Activated CD4-positive, alpha-beta memory T cell treated with anti-CD3 and anti-CD28 coated beads for 36 hours (primary cell): ENCODE data around the gene SLC6A7. TPM values are rescaled to one million over a fixed set of nuclear protein-coding genes. Genes with fewer than 3 reads are reported as not detected.

Experiments used
- CTCF ChIA-PET: fragments of 350-600 bp; sonication (Branson Sonifier 250); formaldehyde crosslinking; loops from one replicate; lab custom pipeline; 2021; ENCODE audit warnings: antibody characterized with exemption, inconsistent platforms; lab: Charles Lee
- POLR2A ChIA-PET: fragments of 350-600 bp; sonication (Branson Sonifier 250); formaldehyde crosslinking; loops from one replicate; lab custom pipeline; 2021; ENCODE audit warnings: antibody characterized with exemption; lab: Charles Lee
- DNase-seq: peaks from one replicate; pipeline ENCODE4 v3.0.0-alpha.2; 2020
- H3K27ac Mint-ChIP-seq: one replicate; pipeline ENCODE4 v1.8.0; 2021; ENCODE audit warnings: mixed read lengths
- H3K27me3 Mint-ChIP-seq: one replicate; pipeline ENCODE4 v1.8.0; 2021; ENCODE audit warnings: mixed read lengths
- H3K36me3 Mint-ChIP-seq: one replicate; pipeline ENCODE4 v1.8.0; 2021; ENCODE audit warnings: mixed read lengths
- H3K4me1 Mint-ChIP-seq: one replicate; pipeline ENCODE4 v1.8.0; 2021; ENCODE audit warnings: low read depth, mixed read lengths
- H3K4me3 Mint-ChIP-seq: one replicate; pipeline ENCODE4 v1.8.0; 2021; ENCODE audit warnings: mild to moderate bottlenecking, mixed read lengths
- H3K9me3 Mint-ChIP-seq: one replicate; pipeline ENCODE4 v1.8.0; 2021; ENCODE audit warnings: mixed read lengths
- intact Hi-C: fragments of 100-400 bp; cut with micrococcal nuclease; formaldehyde crosslinking; loops from one replicate; pipeline ENCODE4 v1.15.1; 2023
- total RNA-seq, 2 experiments: library from RNA; stranded (reverse); gene quantifications; one replicate each; pipeline ENCODE4 v1.2.3, GENCODE V29; 2021

Gene SLC6A7
- not detected for total RNA-seq

GRCh38 chr5:150189728-150190502 lies at the start of gene SLC6A7:
Gene SLC6A7, plus strand, starts transcription at chr5:150190062. Its CDS starts 266 bp downstream, at chr5:150190328.
- Mint-ChIP-seq H3K27ac (no peak within 1 kb of the TSS), H3K9me3 (no peaks in the 10 kb centered on the region), H3K27me3 (peaks cover 18% of the 10 kb centered on the region), H3K36me3 (no peaks in the 10 kb centered on the region), H3K4me1 (no peaks in the 10 kb centered on the region), H3K4me3 (no peak within 1 kb of the TSS)
- intact Hi-C loops = no loop called here
- ChIA-PET CTCF (no interaction called here), POLR2A (no interaction called here)
- no peak for DNase-seq

DNA sequence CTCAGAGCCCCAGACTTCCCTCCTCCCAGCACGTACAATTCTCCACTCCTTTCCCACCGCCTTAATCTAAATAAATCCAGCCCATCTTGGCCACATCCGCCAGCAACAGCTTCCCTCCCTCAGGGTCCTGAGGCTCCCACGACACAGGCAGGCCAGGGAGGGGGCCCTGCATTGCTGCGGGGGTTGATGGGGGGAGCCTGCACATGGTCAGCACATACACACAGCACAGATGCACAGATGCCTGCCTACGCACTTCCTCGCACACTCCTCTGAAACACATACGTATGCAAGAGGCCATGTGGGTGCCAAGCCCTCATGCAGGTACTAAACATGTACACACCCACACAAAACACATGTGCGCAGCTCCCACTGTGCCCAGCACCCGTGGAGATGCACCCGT lies 49.0 kb upstream of the SLC6A7 start:
- Mint-ChIP-seq H3K36me3 (no peaks in the 10 kb centered on the region), H3K27me3 (peaks cover 2% of the 10 kb centered on the region), H3K27ac (no peak overlapping the region), H3K4me1 (no peaks in the 10 kb centered on the region), H3K9me3 (no peaks in the 10 kb centered on the region), H3K4me3 (no peak overlapping the region)
- POLR2A ChIA-PET = no interaction called here
- DNase-seq = no peak
- intact Hi-C loops = no loop called here
- CTCF ChIA-PET = interaction anchor here (1.1 kb wide), 1 partner anchor 13 kb away, joined by 3 read pairs; no protein-coding TSS in a partner anchor

DNA sequence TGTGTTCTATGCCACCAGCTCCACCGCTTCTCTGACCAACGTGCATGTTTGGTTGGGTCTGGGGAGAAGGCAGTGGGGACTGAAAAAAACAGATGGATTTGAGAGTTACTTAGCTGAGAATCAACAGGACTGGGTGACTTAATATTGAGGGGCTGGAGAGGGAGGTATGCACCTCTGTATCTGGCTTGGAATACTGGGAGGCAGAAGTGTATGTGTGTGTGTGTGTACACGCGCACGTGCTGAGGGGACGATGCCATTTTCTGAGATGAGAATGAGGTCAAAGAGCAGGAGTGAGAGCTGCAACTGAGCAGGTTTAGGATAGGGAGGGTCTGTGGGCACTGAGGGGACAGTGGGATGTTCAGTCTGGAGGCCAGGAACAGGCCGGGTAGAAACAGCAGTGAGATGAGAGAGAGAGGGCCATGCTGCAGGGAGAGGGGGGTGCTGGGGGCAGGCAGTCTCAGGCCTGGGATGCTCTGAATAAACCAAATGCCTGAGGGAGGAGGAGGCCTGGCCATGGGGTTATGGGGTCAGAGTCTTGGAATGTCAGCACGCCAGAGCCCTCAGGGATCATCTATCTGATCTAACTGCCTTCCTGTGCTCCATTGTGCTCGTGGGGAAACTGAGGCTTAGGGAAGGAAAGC lies 48.2 kb upstream of the SLC6A7 start:
- H3K27ac Mint-ChIP-seq = no peak overlapping the region
- ChIA-PET POLR2A (no interaction called here), CTCF (no interaction called here)

DNA sequence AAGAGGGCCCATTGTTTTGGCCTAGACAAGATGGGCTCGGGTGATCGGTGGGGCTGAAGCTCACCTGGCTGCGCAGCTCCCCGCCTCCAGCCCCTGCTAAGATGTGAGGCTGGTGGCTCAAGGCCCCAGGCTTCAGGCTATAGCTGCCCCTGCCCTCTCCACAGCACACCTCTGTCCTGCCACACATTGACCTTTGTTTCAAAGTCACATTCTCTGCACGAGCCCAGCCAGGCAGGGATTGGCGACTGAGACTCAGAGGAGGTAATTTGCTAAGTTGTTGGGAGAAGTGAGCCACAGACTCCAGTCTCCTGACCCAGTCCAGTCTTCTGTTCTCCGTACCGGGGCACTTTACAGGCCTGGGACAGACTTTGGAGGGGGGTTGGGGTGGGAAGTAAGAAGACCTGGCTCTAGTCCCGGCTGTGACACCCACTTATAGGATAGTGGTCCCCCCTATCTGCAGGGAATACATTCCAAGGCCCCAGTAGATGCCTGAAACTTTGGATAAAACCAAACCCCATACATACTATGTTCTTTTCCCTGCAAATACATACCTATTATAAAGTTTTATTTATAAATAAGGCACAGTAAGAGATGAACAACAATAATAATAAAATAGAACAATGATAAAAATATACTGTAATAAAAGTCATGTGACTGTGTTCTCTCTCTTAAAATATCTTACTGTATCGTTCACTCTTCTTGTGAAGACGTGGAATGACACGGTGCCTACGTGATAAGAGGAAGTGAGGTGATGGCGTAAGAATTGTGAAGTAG lies 47.5 kb upstream of the SLC6A7 start:
- no peaks in the 10 kb centered on the region for H3K36me3 Mint-ChIP-seq
- DNase-seq = no peak
- POLR2A ChIA-PET = no interaction called here

More for the DNA sequence above, 48.2 kb upstream of the SLC6A7 start:
- no peaks in the 10 kb centered on the region for H3K36me3 Mint-ChIP-seq
- H3K9me3 Mint-ChIP-seq = no peaks in the 10 kb centered on the region
- no peaks in the 10 kb centered on the region for H3K4me1 Mint-ChIP-seq
- no peak overlapping the region for H3K4me3 Mint-ChIP-seq
- no peaks in the 10 kb centered on the region for H3K27me3 Mint-ChIP-seq
- DNase-seq = no peak
- intact Hi-C loops = no loop called here

DNA sequence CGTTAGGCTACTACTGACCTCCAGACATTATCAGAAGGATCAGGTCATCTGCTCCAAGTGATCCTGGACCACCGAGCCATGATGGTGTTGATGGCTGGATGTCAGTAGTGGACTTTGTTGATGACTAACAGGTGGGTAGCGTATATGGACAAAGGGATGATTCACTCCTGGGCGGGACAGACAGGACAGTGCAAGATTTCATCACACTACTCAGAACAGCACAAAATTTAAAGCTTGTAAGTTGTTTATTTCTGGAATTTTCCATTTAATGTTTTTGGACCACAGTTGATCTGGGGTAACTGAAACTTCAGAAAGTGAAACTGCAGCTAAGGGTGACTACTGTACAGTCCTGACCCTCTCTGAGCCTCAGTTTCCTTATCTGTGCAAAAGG lies 46.9 kb upstream of the SLC6A7 start:
- intact Hi-C loops = no loop called here
- Mint-ChIP-seq H3K27ac (no peak overlapping the region), H3K36me3 (no peaks in the 10 kb centered on the region), H3K4me3 (no peak overlapping the region), H3K27me3 (no peaks in the 10 kb centered on the region), H3K4me1 (no peaks in the 10 kb centered on the region), H3K9me3 (no peaks in the 10 kb centered on the region)
- ChIA-PET CTCF (no interaction called here), POLR2A (no interaction called here)
- DNase-seq = no peak

More for the DNA sequence above, 47.5 kb upstream of the SLC6A7 start:
- H3K27ac Mint-ChIP-seq = no peak overlapping the region
- no peaks in the 10 kb centered on the region for H3K9me3 Mint-ChIP-seq
- intact Hi-C loops = no loop called here
- H3K27me3 Mint-ChIP-seq = no peaks in the 10 kb centered on the region
- CTCF ChIA-PET = no interaction called here
- H3K4me1 Mint-ChIP-seq = no peaks in the 10 kb centered on the region
- H3K4me3 Mint-ChIP-seq = no peak overlapping the region

DNA sequence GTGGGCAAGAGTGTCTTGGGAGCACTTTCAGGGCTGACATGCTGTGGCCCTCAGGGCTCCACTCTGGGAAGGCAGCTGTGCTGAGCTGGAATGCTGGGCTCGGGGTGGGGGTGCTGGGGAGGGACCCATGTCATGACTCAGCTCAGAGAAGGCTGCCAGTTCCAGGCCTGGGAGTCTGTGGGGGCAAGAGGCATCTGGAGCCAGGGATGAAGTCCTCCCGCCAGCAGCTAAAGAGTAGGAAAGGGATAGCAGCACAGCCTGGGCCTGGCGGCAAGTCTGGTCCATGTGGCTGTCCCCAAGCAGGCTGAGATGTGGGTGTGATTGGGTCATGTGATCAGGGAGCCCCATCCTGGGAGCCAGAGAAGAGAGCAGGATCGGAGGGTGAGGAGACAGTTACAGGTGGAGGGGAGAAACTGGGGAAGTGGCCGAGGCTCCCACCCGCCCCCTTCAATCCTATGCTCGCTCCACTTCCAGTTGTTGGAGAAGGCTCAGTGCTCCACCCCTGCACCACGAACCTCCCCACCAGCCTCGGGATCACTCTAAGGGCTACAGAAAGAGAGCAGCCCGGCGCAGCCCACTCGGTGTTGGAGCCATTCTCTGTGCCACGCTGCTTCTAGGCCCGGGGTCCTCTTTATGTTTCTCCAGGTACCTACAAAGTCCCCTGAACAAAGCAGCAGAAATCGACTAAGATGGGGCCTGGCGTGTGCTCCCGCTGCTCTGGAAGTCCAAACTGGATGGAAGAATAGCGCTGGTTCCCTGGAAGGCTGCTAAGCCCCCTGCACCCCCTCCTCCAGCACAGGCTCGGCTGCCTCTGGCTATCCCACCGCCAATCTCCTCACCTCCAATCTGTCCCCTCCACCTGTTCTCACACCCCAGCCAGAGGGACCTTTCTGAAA lies 46.3 kb upstream of the SLC6A7 start:
- Mint-ChIP-seq H3K4me1 (no peaks in the 10 kb centered on the region), H3K27me3 (no peaks in the 10 kb centered on the region), H3K36me3 (no peaks in the 10 kb centered on the region), H3K4me3 (no peak overlapping the region), H3K27ac (no peak overlapping the region), H3K9me3 (no peaks in the 10 kb centered on the region)
- POLR2A ChIA-PET = no interaction called here
- intact Hi-C loops = no loop called here
- CTCF ChIA-PET = no interaction called here
- no peak for DNase-seq

- CTCF ChIA-PET = interaction anchor here (0.7 kb wide), 1 partner anchor 23 kb away, joined by 3 read pairs; no protein-coding TSS in a partner anchor
- H3K9me3 Mint-ChIP-seq = no peaks in the 10 kb centered on the region
- DNase-seq = no peak
- POLR2A ChIA-PET = no interaction called here
- no peak overlapping the region for H3K4me3 Mint-ChIP-seq
- H3K36me3 Mint-ChIP-seq = no peaks in the 10 kb centered on the region
- intact Hi-C loops = no loop called here
- H3K27ac Mint-ChIP-seq = no peak overlapping the region
- H3K4me1 Mint-ChIP-seq = no peaks in the 10 kb centered on the region
- H3K27me3 Mint-ChIP-seq = no peaks in the 10 kb centered on the region
Measured at GRCh38 chr5:150144246-150144801, 45.5 kb upstream of the SLC6A7 start.

- no peaks in the 10 kb centered on the region for H3K9me3 Mint-ChIP-seq
- POLR2A ChIA-PET = no interaction called here
- no peak overlapping the region for H3K27ac Mint-ChIP-seq
- no peak for DNase-seq
- no peak overlapping the region for H3K4me3 Mint-ChIP-seq
- H3K4me1 Mint-ChIP-seq = no peaks in the 10 kb centered on the region
- H3K36me3 Mint-ChIP-seq = no peaks in the 10 kb centered on the region
- no peaks in the 10 kb centered on the region for H3K27me3 Mint-ChIP-seq
- CTCF ChIA-PET = interaction anchor here (0.7 to 1.3 kb wide), 2 partner anchors 14 to 24 kb away, joined by 3 read pairs; no protein-coding TSS in a partner anchor
- intact Hi-C loops = no loop called here
Measured at GRCh38 chr5:150144879-150145278, 45.0 kb upstream of the SLC6A7 start.

DNA sequence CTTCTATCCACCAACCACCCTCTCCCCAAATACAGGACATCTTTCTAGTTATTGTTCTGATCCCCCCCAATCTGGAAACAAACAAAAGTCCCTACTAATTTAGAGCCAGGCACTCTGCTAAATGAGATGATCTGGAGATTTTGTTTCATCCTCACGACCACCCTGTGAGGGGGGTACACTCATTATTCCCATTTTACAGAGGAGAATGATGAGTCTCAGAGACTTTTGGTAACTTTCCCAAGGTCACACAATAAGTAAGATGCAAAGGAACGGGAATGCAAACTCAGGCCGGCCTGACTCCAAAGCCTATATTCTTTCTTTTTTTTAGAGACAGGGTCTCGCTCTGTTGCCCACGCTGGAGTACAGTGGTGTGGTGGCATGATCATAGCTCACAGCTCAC lies 43.6 kb upstream of the SLC6A7 start:
- ChIA-PET POLR2A (no interaction called here), CTCF (interaction anchor here (1.3 kb wide), 1 partner anchor 16 kb away, joined by 3 read pairs; no protein-coding TSS in a partner anchor)
- Mint-ChIP-seq H3K9me3 (no peaks in the 10 kb centered on the region), H3K27me3 (no peaks in the 10 kb centered on the region), H3K4me1 (no peaks in the 10 kb centered on the region), H3K27ac (no peak overlapping the region), H3K36me3 (no peaks in the 10 kb centered on the region), H3K4me3 (no peak overlapping the region)
- DNase-seq = no peak
- intact Hi-C loops = no loop called here

DNA sequence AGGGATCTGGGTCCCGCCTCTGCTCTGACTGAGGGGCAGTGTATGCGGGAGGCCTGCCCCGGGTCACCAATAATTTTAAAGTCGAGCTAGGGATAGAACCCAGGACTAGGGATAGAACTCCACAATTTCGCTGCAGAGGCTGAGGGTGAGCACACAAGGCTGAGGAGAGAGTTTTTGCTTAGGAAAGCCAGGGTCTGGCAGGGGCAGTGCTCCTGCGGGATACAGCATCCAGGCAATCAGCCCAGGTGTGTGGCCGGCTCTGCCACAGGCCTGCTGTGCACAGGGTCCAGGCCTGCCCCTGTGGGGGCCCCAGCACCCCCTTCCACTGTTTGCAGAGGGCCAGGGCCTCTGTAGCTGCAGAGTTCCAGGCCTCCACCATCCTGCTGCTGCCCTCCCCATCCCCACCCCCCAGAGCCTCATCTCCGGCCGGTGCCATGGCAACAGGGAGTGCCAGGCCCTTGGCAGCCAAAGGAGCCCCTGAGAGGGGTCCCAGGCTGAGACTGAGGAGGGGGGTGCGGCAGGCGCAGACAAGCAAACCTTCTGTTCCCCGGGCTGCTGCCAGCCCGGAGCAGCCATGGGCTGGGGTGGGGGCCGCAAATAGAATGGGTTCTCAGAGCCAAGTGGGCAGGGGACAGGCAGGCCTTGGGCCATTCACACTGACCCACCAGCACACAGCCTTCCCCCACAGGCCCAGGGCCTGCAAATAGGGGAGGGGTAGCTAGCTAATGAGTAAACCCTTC lies 42.8 kb upstream of the SLC6A7 start:
- H3K4me1 Mint-ChIP-seq = no peaks in the 10 kb centered on the region
- POLR2A ChIA-PET = no interaction called here
- CTCF ChIA-PET = no interaction called here
- no peak overlapping the region for H3K4me3 Mint-ChIP-seq
- intact Hi-C loops = no loop called here
- no peaks in the 10 kb centered on the region for H3K9me3 Mint-ChIP-seq
- H3K27ac Mint-ChIP-seq = no peak overlapping the region
- H3K36me3 Mint-ChIP-seq = no peaks in the 10 kb centered on the region
- H3K27me3 Mint-ChIP-seq = no peaks in the 10 kb centered on the region
- DNase-seq = no peak

GRCh38 chr5:150147670-150148069 lies 42.2 kb upstream of the SLC6A7 start:
- ChIA-PET CTCF (no interaction called here), POLR2A (no interaction called here)
- H3K36me3 Mint-ChIP-seq = no peaks in the 10 kb centered on the region
- no peaks in the 10 kb centered on the region for H3K9me3 Mint-ChIP-seq
- no peak overlapping the region for H3K4me3 Mint-ChIP-seq
- no peaks in the 10 kb centered on the region for H3K4me1 Mint-ChIP-seq
- no peak for DNase-seq
- intact Hi-C loops = no loop called here
- no peak overlapping the region for H3K27ac Mint-ChIP-seq
- H3K27me3 Mint-ChIP-seq = no peaks in the 10 kb centered on the region
